ENCODE results near the gene ZNF283. TPM values are rescaled to one million over a fixed set of nuclear protein-coding genes. Genes with fewer than 3 reads are reported as not detected.
"Not testable (repeated sequence)": the region's sequence is repeated elsewhere in the genome, so short reads cannot be mapped to it uniquely, and the experiment has no call there.

The ZNF283 gene
- total and polyA plus RNA-seq, 3 experiments from 2014 or later = 2.7 to 6.3 (median 5.8) TPM

GRCh38 chr19:43842007-43842406, 14.9 kb downstream of the ZNF283 start:
- no peaks in the 10 kb centered on the region for H3K4me1 ChIP-seq (ENCODE audit: insufficient read depth, low read length)
- H3K9me3 ChIP-seq (ENCODE audit: low read length) = peaks cover 60% of the 10 kb centered on the region
- no peak overlapping the region for H3K4me3 ChIP-seq (ENCODE audit: low read length)
- H3K27me3 ChIP-seq (ENCODE audit: insufficient read depth, low read length, poor library complexity, severe bottlenecking) = no peaks in the 10 kb centered on the region
- ChIA-PET CTCF (no interaction called here), POLR2A (no interaction called here)
- Mint-ChIP-seq H3K9me3 (peaks cover 52 to 88% (median 81%) of the 10 kb centered on the region in 5 donors), H3K4me3 (no peak overlapping the region), H3K27ac (no peak overlapping the region), H3K27me3 (no peaks in the 10 kb centered on the region), H3K4me1 (no peaks in the 10 kb centered on the region), H3K36me3 (peaks cover 57 to 94% (median 82%) of the 10 kb centered on the region in 3 donors)
- H3K36me3 ChIP-seq (ENCODE audit: insufficient read depth, low read length) = peaks cover 44% of the 10 kb centered on the region
- DNase-seq = no peak
- H3K27ac ChIP-seq (ENCODE audit: low read depth, low read length) = no peak overlapping the region

- H3K4me1 ChIP-seq (ENCODE audit: insufficient read depth, low read length) = no peaks in the 10 kb centered on the region
- CTCF ChIA-PET = no interaction called here
- H3K27me3 ChIP-seq (ENCODE audit: insufficient read depth, low read length, poor library complexity, severe bottlenecking) = no peaks in the 10 kb centered on the region
- H3K27me3 Mint-ChIP-seq = no peaks in the 10 kb centered on the region
- H3K4me1 Mint-ChIP-seq = no peaks in the 10 kb centered on the region
- H3K36me3 ChIP-seq (ENCODE audit: insufficient read depth, low read length) = peaks cover 16% of the 10 kb centered on the region
- H3K36me3 Mint-ChIP-seq = peaks cover 32 to 73% (median 60%) of the 10 kb centered on the region in 3 donors
- peaks cover 50 to 94% (median 79%) of the 10 kb centered on the region in 5 donors for H3K9me3 Mint-ChIP-seq
- no peak for DNase-seq
- no peak overlapping the region for H3K27ac ChIP-seq (ENCODE audit: low read depth, low read length)
- H3K27ac Mint-ChIP-seq = no peak overlapping the region
- peaks cover 65% of the 10 kb centered on the region for H3K9me3 ChIP-seq (ENCODE audit: low read length)
- H3K4me3 ChIP-seq (ENCODE audit: low read length) = no peak overlapping the region
- POLR2A ChIA-PET = no interaction called here
- H3K4me3 Mint-ChIP-seq = no peak overlapping the region
Observed at GRCh38 chr19:43847246-43847645, 20.1 kb downstream of the ZNF283 start.

- no peak for DNase-seq
- peaks cover 30 to 73% (median 57%) of the 10 kb centered on the region in 3 donors for H3K36me3 Mint-ChIP-seq
- no peaks in the 10 kb centered on the region for H3K27me3 ChIP-seq (ENCODE audit: insufficient read depth, low read length, poor library complexity, severe bottlenecking)
- POLR2A ChIA-PET = no interaction called here
- H3K4me1 ChIP-seq (ENCODE audit: insufficient read depth, low read length) = no peaks in the 10 kb centered on the region
- no peak overlapping the region for H3K4me3 ChIP-seq (ENCODE audit: low read length)
- H3K4me3 Mint-ChIP-seq = no peak overlapping the region
- H3K36me3 ChIP-seq (ENCODE audit: insufficient read depth, low read length) = peaks cover 12% of the 10 kb centered on the region
- H3K9me3 ChIP-seq (ENCODE audit: low read length) = peaks cover 63% of the 10 kb centered on the region
- no peak overlapping the region for H3K27ac Mint-ChIP-seq
- H3K4me1 Mint-ChIP-seq = no peaks in the 10 kb centered on the region
- CTCF ChIA-PET = no interaction called here
- H3K9me3 Mint-ChIP-seq = peaks cover 52 to 94% (median 80%) of the 10 kb centered on the region in 5 donors
- no peak overlapping the region for H3K27ac ChIP-seq (ENCODE audit: low read depth, low read length)
- H3K27me3 Mint-ChIP-seq = no peaks in the 10 kb centered on the region
Observed at GRCh38 chr19:43847884-43848283, 20.8 kb downstream of the ZNF283 start.

- no peak for DNase-seq
- Mint-ChIP-seq H3K4me1 (no peaks in the 10 kb centered on the region), H3K27me3 (no peaks in the 10 kb centered on the region), H3K36me3 (peaks cover 28 to 64% (median 50%) of the 10 kb centered on the region in 3 donors), H3K27ac (no peak overlapping the region), H3K4me3 (no peak overlapping the region), H3K9me3 (peaks cover 52 to 88% (median 79%) of the 10 kb centered on the region in 5 donors)
- H3K27ac ChIP-seq (ENCODE audit: low read depth, low read length) = no peak overlapping the region
- H3K27me3 ChIP-seq (ENCODE audit: insufficient read depth, low read length, poor library complexity, severe bottlenecking) = no peaks in the 10 kb centered on the region
- no peak overlapping the region for H3K4me3 ChIP-seq (ENCODE audit: low read length)
- H3K4me1 ChIP-seq (ENCODE audit: insufficient read depth, low read length) = no peaks in the 10 kb centered on the region
- peaks cover 9% of the 10 kb centered on the region for H3K36me3 ChIP-seq (ENCODE audit: insufficient read depth, low read length)
- POLR2A ChIA-PET = no interaction called here
- H3K9me3 ChIP-seq (ENCODE audit: low read length) = peaks cover 58% of the 10 kb centered on the region
- CTCF ChIA-PET = no interaction called here
Observed at GRCh38 chr19:43848821-43849220, 21.7 kb downstream of the ZNF283 start.

- Mint-ChIP-seq H3K9me3 (peaks cover 51 to 82% (median 79%) of the 10 kb centered on the region in 5 donors), H3K4me3 (no peak overlapping the region)
- H3K9me3 ChIP-seq (ENCODE audit: low read length) = peaks cover 39% of the 10 kb centered on the region
Observed at GRCh38 chr19:43858174-43858573, 31.1 kb downstream of the ZNF283 start.

GRCh38 chr19:43866923-43867322, 39.8 kb downstream of the ZNF283 start:
- peaks cover 0 to 13% (median 9%) of the 10 kb centered on the region in 3 donors for H3K36me3 Mint-ChIP-seq
- peaks cover 18% of the 10 kb centered on the region for H3K9me3 ChIP-seq (ENCODE audit: low read length)
- CTCF ChIA-PET; H3K27me3 Mint-ChIP-seq; H3K27ac ChIP-seq (ENCODE audit: low read depth, low read length); H3K27me3 ChIP-seq (ENCODE audit: insufficient read depth, low read length, poor library complexity, severe bottlenecking); H3K27ac Mint-ChIP-seq; POLR2A ChIA-PET; DNase-seq; H3K4me3 Mint-ChIP-seq; H3K36me3 ChIP-seq (ENCODE audit: insufficient read depth, low read length); H3K4me1 Mint-ChIP-seq; H3K4me3 ChIP-seq (ENCODE audit: low read length); H3K4me1 ChIP-seq (ENCODE audit: insufficient read depth, low read length): not testable (repeated sequence)
- H3K9me3 Mint-ChIP-seq = peaks cover 43 to 68% (median 58%) of the 10 kb centered on the region in 5 donors

More at GRCh38 chr19:43858174-43858573, 31.1 kb downstream of the ZNF283 start:
- Histone ChIP-seq H3K36me3 (ENCODE audit: insufficient read depth, low read length) (no peaks in the 10 kb centered on the region), H3K27me3 (ENCODE audit: insufficient read depth, low read length, poor library complexity, severe bottlenecking) (no peaks in the 10 kb centered on the region), H3K27ac (ENCODE audit: low read depth, low read length) (no peak overlapping the region), H3K4me1 (ENCODE audit: insufficient read depth, low read length) (no peaks in the 10 kb centered on the region), H3K4me3 (ENCODE audit: low read length) (no peak overlapping the region)
- POLR2A ChIA-PET = no interaction called here
- CTCF ChIA-PET = no interaction called here
- H3K27me3 Mint-ChIP-seq = no peaks in the 10 kb centered on the region
- no peak for DNase-seq
- H3K4me1 Mint-ChIP-seq = no peaks in the 10 kb centered on the region
- H3K27ac Mint-ChIP-seq = no peak overlapping the region
- peaks cover 1 to 27% (median 11%) of the 10 kb centered on the region in 3 donors for H3K36me3 Mint-ChIP-seq

- H3K4me3 ChIP-seq (ENCODE audit: low read length) = no peak overlapping the region
- peaks cover 26% of the 10 kb centered on the region for H3K9me3 ChIP-seq (ENCODE audit: low read length)
- Mint-ChIP-seq H3K4me1 (no peaks in the 10 kb centered on the region), H3K27ac (no peak overlapping the region), H3K9me3 (peaks cover 59 to 83% (median 75%) of the 10 kb centered on the region in 5 donors), H3K36me3 (peaks cover 2 to 44% (median 41%) of the 10 kb centered on the region in 3 donors), H3K27me3 (no peaks in the 10 kb centered on the region), H3K4me3 (no peak overlapping the region)
- H3K27me3 ChIP-seq (ENCODE audit: insufficient read depth, low read length, poor library complexity, severe bottlenecking) = no peaks in the 10 kb centered on the region
- H3K27ac ChIP-seq (ENCODE audit: low read depth, low read length) = no peak overlapping the region
- DNase-seq = no peak
- H3K36me3 ChIP-seq (ENCODE audit: insufficient read depth, low read length) = no peaks in the 10 kb centered on the region
- H3K4me1 ChIP-seq (ENCODE audit: insufficient read depth, low read length) = no peaks in the 10 kb centered on the region
- POLR2A ChIA-PET = no interaction called here
- CTCF ChIA-PET = no interaction called here
Observed at GRCh38 chr19:43872547-43873336, 45.6 kb downstream of the ZNF283 start.

GRCh38 chr19:43880483-43880882, 53.4 kb downstream of the ZNF283 start:
- ChIA-PET POLR2A (no interaction called here), CTCF (no interaction called here)
- Histone ChIP-seq H3K27me3 (ENCODE audit: insufficient read depth, low read length, poor library complexity, severe bottlenecking) (no peaks in the 10 kb centered on the region), H3K4me1 (ENCODE audit: insufficient read depth, low read length) (no peaks in the 10 kb centered on the region), H3K4me3 (ENCODE audit: low read length) (no peak overlapping the region), H3K27ac (ENCODE audit: low read depth, low read length) (no peak overlapping the region), H3K36me3 (ENCODE audit: insufficient read depth, low read length) (no peaks in the 10 kb centered on the region), H3K9me3 (ENCODE audit: low read length) (peaks cover 14% of the 10 kb centered on the region)
- DNase-seq = no peak
- Mint-ChIP-seq H3K27me3 (no peaks in the 10 kb centered on the region), H3K4me3 (no peak overlapping the region), H3K36me3 (peaks cover 9 to 79% (median 51%) of the 10 kb centered on the region in 3 donors), H3K27ac (no peak overlapping the region), H3K9me3 (peaks cover 59 to 86% (median 78%) of the 10 kb centered on the region in 5 donors), H3K4me1 (no peaks in the 10 kb centered on the region)

Measured in CD8-positive, alpha-beta memory T cell (primary cell).